Measurements from ENCODE around the gene TPCN2.

The TPCN2 gene

DNA sequence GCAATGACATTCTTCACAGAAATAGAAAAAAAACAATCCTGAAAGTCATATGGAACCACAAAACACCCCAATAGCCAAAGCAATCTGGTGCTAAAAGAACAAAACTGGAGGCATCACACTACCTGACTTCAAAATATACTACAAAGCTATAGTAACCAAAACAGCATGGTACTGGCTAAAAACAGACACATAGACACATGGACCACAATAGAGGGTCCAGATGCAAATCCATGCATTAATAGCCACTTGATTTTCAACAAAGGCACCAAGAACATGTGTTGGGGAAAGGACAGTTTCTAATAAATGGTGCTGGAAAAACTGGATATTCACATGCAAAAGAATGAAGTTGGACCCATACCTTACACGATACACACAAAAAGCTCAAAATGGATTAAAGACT is 79.2 kb downstream of the TPCN2 start:
- Histone ChIP-seq H3K4me3 (ENCODE audit: control insufficient read depth in 1 of 7, extremely low read depth in 1 of 7, insufficient read depth in 4 of 7, low read depth in 2 of 7, low read length in 6 of 7) (no peak overlapping the region), H3K27me3 (replicated peaks in 2 of 5; ENCODE audit: control insufficient read depth in 4 of 5, insufficient read depth in 5 of 5, low read length in 4 of 5) (no peaks in the 10 kb centered on the region), H3K27ac (ENCODE audit: insufficient read depth in 1 of 2, low read depth in 1 of 2, low read length in 2 of 2, poor library complexity in 1 of 2, severe bottlenecking in 2 of 2) (no peak overlapping the region), H3K4me1 (ENCODE audit: control extremely low read depth in 1 of 4, control insufficient read depth in 4 of 4, insufficient read depth in 4 of 4, low read length in 3 of 4) (peaks cover 0 to 9% (median 6%) of the 10 kb centered on the region in 4 experiments), H3K36me3 (ENCODE audit: control insufficient read depth in 4 of 4, insufficient read depth in 4 of 4, low read length in 3 of 4) (no peaks in the 10 kb centered on the region), H3K9me3 (ENCODE audit: control extremely low read depth in 1 of 5, control insufficient read depth in 4 of 5, insufficient read depth in 2 of 5, low read depth in 1 of 5, low read length in 4 of 5) (peaks cover 0 to 3% (median 0%) of the 10 kb centered on the region in 5 experiments)
- no CpG with 5 or more reads among the region's 1 CpG for WGBS (ENCODE audit: insufficient coverage)
- ChIA-PET CTCF (no interaction called here), POLR2A (no interaction called here)
- no peak for DNase-seq

DNA sequence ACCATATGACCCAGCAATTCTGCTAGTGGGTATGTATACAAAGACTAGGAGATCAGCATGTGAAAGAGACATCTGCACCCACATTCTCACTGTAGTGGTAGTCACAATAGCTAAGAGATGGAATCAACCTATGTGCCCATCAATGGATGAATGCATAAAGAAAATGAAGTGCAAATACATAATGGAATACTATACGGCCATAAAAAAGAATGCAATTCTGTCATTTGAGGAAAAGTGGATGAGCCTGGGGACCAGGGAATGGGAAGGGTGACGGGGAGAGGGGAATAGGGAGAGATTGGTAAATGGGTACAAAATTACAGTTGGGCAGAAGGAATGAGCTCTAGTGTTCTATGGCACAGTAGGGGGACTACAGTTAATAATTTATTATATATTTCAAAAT is 80.3 kb downstream of the TPCN2 start:
- H3K27me3 ChIP-seq (replicated peaks in 2 of 5; ENCODE audit: control insufficient read depth in 4 of 5, insufficient read depth in 5 of 5, low read length in 4 of 5) = no peaks in the 10 kb centered on the region
- ChIA-PET CTCF (no interaction called here), POLR2A (no interaction called here)
- H3K27ac ChIP-seq (ENCODE audit: insufficient read depth in 1 of 2, low read depth in 1 of 2, low read length in 2 of 2, poor library complexity in 1 of 2, severe bottlenecking in 2 of 2) = no peak overlapping the region
- no peaks in the 10 kb centered on the region for H3K36me3 ChIP-seq (ENCODE audit: control insufficient read depth in 4 of 4, insufficient read depth in 4 of 4, low read length in 3 of 4)
- no peaks in the 10 kb centered on the region for H3K4me1 ChIP-seq (ENCODE audit: control extremely low read depth in 1 of 4, control insufficient read depth in 4 of 4, insufficient read depth in 4 of 4, low read length in 3 of 4)
- DNase-seq = no peak
- WGBS (ENCODE audit: insufficient coverage) = 100% methylated on average over 2 of the region's 2 CpGs
- H3K4me3 ChIP-seq (ENCODE audit: control insufficient read depth in 1 of 7, extremely low read depth in 1 of 7, insufficient read depth in 4 of 7, low read depth in 2 of 7, low read length in 6 of 7) = no peak overlapping the region
- H3K9me3 ChIP-seq (ENCODE audit: control extremely low read depth in 1 of 5, control insufficient read depth in 4 of 5, insufficient read depth in 2 of 5, low read depth in 1 of 5, low read length in 4 of 5) = peaks cover 0 to 12% (median 2%) of the 10 kb centered on the region in 5 experiments

DNA sequence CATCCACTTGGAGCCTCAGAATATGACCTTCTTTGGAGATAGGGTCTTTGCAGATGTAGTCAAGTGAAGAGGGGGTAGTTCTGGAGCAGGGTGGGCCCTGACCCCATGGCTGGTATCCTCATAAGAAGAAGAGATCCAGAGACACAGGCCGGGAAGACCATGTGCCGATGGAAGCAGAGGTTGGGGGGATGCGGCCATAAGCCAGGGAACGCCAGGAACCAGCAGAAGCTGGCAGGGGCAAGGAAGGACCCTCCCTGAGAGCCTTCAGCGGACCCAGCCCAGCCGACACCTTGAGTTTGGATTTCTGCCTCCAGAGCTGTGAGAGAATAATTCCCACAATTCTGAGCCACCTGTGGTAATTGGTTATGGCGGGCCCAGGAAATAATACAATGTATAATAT is 80.9 kb downstream of the TPCN2 start:
- Histone ChIP-seq H3K36me3 (ENCODE audit: control insufficient read depth in 4 of 4, insufficient read depth in 4 of 4, low read length in 3 of 4) (no peaks in the 10 kb centered on the region), H3K4me1 (ENCODE audit: control extremely low read depth in 1 of 4, control insufficient read depth in 4 of 4, insufficient read depth in 4 of 4, low read length in 3 of 4) (no peaks in the 10 kb centered on the region), H3K4me3 (ENCODE audit: control insufficient read depth in 1 of 7, extremely low read depth in 1 of 7, insufficient read depth in 4 of 7, low read depth in 2 of 7, low read length in 6 of 7) (no peak overlapping the region), H3K9me3 (ENCODE audit: control extremely low read depth in 1 of 5, control insufficient read depth in 4 of 5, insufficient read depth in 2 of 5, low read depth in 1 of 5, low read length in 4 of 5) (peaks cover 0 to 15% (median 2%) of the 10 kb centered on the region in 5 experiments), H3K27me3 (replicated peaks in 2 of 5; ENCODE audit: control insufficient read depth in 4 of 5, insufficient read depth in 5 of 5, low read length in 4 of 5) (no peaks in the 10 kb centered on the region), H3K27ac (ENCODE audit: insufficient read depth in 1 of 2, low read depth in 1 of 2, low read length in 2 of 2, poor library complexity in 1 of 2, severe bottlenecking in 2 of 2) (no peak overlapping the region)
- POLR2A ChIA-PET = no interaction called here
- CTCF ChIA-PET = no interaction called here
- DNase-seq = no peak
- 95% methylated on average over 6 of the region's 7 CpGs for WGBS (ENCODE audit: insufficient coverage)

DNA sequence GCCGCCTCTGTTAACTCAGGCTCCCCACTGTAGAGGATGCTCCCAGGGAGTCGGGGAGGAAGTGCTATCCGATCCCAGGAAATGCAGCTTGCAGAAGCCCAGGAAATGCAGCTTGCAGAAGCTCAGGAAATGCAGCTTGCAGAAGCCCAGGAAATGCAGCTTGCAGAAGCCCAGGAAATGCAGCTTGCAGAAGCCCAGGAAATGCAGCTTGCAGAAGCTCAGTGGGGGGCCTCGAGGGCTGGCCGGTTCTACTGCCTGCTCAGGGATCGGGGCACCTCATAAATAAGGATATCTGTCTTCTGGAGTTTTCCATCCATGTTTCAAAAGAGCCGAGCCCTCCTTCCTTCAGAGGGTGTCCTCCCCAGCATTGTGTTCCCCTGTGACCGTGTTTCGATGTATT is 81.9 kb downstream of the TPCN2 start:
- H3K36me3 ChIP-seq (ENCODE audit: control insufficient read depth in 4 of 4, insufficient read depth in 4 of 4, low read length in 3 of 4) = no peaks in the 10 kb centered on the region
- no peak for DNase-seq
- ChIA-PET CTCF (no interaction called here), POLR2A (interaction anchor here (0.6 kb wide), 1 partner anchor 128 kb away, joined by 3 read pairs; no protein-coding TSS in a partner anchor)
- H3K4me1 ChIP-seq (ENCODE audit: control extremely low read depth in 1 of 4, control insufficient read depth in 4 of 4, insufficient read depth in 4 of 4, low read length in 3 of 4) = no peaks in the 10 kb centered on the region
- peaks cover 0 to 15% (median 2%) of the 10 kb centered on the region in 5 experiments for H3K9me3 ChIP-seq (ENCODE audit: control extremely low read depth in 1 of 5, control insufficient read depth in 4 of 5, insufficient read depth in 2 of 5, low read depth in 1 of 5, low read length in 4 of 5)
- no peaks in the 10 kb centered on the region for H3K27me3 ChIP-seq (replicated peaks in 2 of 5; ENCODE audit: control insufficient read depth in 4 of 5, insufficient read depth in 5 of 5, low read length in 4 of 5)
- no peak overlapping the region for H3K4me3 ChIP-seq (ENCODE audit: control insufficient read depth in 1 of 7, extremely low read depth in 1 of 7, insufficient read depth in 4 of 7, low read depth in 2 of 7, low read length in 6 of 7)
- H3K27ac ChIP-seq (ENCODE audit: insufficient read depth in 1 of 2, low read depth in 1 of 2, low read length in 2 of 2, poor library complexity in 1 of 2, severe bottlenecking in 2 of 2) = no peak overlapping the region
- WGBS (ENCODE audit: insufficient coverage) = 73% methylated on average over 8 of the region's 9 CpGs

DNA sequence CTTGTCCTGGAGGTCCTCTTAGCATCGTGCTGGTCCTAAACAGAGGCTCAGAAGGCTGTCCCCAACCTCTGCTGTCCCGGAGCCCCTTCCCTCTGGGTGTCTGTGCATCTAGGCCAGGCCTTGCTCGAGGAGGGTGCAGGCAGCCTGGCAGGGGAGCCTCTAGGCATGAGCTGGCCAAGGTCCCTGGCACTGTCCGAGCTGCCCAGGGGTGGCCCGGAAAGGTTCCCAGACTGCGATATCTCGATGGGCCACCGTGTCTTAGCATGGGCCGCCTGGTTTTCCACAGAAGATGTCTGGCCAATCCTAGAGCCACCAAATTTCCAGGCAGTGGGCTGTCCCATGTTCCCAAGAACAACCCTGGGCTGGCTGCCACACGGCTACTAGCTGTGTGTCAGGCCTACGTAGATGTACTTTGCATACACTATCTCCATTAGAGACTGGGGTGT is 82.4 kb downstream of the TPCN2 start:
- H3K36me3 ChIP-seq (ENCODE audit: control insufficient read depth in 4 of 4, insufficient read depth in 4 of 4, low read length in 3 of 4) = no peaks in the 10 kb centered on the region
- H3K4me3 ChIP-seq (ENCODE audit: control insufficient read depth in 1 of 7, extremely low read depth in 1 of 7, insufficient read depth in 4 of 7, low read depth in 2 of 7, low read length in 6 of 7) = no peak overlapping the region
- no peaks in the 10 kb centered on the region for H3K4me1 ChIP-seq (ENCODE audit: control extremely low read depth in 1 of 4, control insufficient read depth in 4 of 4, insufficient read depth in 4 of 4, low read length in 3 of 4)
- H3K27ac ChIP-seq (ENCODE audit: insufficient read depth in 1 of 2, low read depth in 1 of 2, low read length in 2 of 2, poor library complexity in 1 of 2, severe bottlenecking in 2 of 2) = no peak overlapping the region
- ChIA-PET POLR2A (interaction anchor here (0.6 kb wide), 1 partner anchor 127 kb away, joined by 3 read pairs; no protein-coding TSS in a partner anchor), CTCF (no interaction called here)
- no peaks in the 10 kb centered on the region for H3K27me3 ChIP-seq (replicated peaks in 2 of 5; ENCODE audit: control insufficient read depth in 4 of 5, insufficient read depth in 5 of 5, low read length in 4 of 5)
- no peak for DNase-seq
- WGBS (ENCODE audit: insufficient coverage) = 88% methylated on average over 8 of the region's 11 CpGs
- peaks cover 0 to 15% (median 2%) of the 10 kb centered on the region in 5 experiments for H3K9me3 ChIP-seq (ENCODE audit: control extremely low read depth in 1 of 5, control insufficient read depth in 4 of 5, insufficient read depth in 2 of 5, low read depth in 1 of 5, low read length in 4 of 5)

DNA sequence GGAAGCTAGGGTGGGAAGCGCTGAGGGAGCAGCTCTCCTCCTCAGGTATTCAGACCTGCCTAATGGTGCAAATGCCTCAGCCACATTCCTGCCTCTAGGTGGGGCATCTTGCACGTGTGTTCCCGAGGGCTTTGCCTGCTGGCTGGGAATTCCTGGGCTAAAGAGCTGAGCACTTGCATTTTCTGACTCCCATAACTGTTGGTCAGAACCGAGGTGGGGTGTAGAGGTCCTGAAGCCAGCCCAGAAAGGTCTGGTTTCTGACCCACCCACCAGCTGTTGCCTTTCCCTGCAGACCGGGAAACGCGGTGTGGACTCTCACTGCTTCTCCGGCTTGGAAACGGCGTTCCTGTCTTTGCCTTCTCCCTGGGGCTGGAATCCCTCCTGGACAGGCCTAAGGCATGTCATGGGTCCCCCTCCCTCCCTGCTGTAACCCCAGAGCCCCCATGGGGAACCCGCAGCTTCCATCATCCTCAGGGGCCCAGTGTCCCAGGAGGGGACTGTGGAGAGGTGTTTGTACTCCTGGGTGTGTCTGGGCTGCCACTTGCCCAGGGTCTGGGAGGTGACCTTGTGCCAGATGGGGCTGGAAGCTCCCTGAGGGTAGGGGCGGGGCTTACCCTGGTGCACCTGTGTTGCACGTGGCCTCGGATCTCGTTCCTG is 83.0 kb downstream of the TPCN2 start:
- H3K4me3 ChIP-seq (ENCODE audit: control insufficient read depth in 1 of 7, extremely low read depth in 1 of 7, insufficient read depth in 4 of 7, low read depth in 2 of 7, low read length in 6 of 7) = no peak overlapping the region
- H3K9me3 ChIP-seq (ENCODE audit: control extremely low read depth in 1 of 5, control insufficient read depth in 4 of 5, insufficient read depth in 2 of 5, low read depth in 1 of 5, low read length in 4 of 5) = peaks cover 0 to 15% (median 2%) of the 10 kb centered on the region in 5 experiments
- WGBS (ENCODE audit: insufficient coverage) = 73% methylated on average over 14 of the region's 15 CpGs
- DNase-seq = no peak
- POLR2A ChIA-PET = interaction anchor here (0.6 kb wide), 1 partner anchor 81 kb away, joined by 3 read pairs; no protein-coding TSS in a partner anchor
- H3K4me1 ChIP-seq (ENCODE audit: control extremely low read depth in 1 of 4, control insufficient read depth in 4 of 4, insufficient read depth in 4 of 4, low read length in 3 of 4) = no peaks in the 10 kb centered on the region
- H3K27me3 ChIP-seq (replicated peaks in 2 of 5; ENCODE audit: control insufficient read depth in 4 of 5, insufficient read depth in 5 of 5, low read length in 4 of 5) = no peaks in the 10 kb centered on the region
- no peak overlapping the region for H3K27ac ChIP-seq (ENCODE audit: insufficient read depth in 1 of 2, low read depth in 1 of 2, low read length in 2 of 2, poor library complexity in 1 of 2, severe bottlenecking in 2 of 2)
- CTCF ChIA-PET = interaction anchor here (1.1 kb wide), 1 partner anchor 14 kb away, joined by 4 read pairs; no protein-coding TSS in a partner anchor
- no peaks in the 10 kb centered on the region for H3K36me3 ChIP-seq (ENCODE audit: control insufficient read depth in 4 of 4, insufficient read depth in 4 of 4, low read length in 3 of 4)

DNA sequence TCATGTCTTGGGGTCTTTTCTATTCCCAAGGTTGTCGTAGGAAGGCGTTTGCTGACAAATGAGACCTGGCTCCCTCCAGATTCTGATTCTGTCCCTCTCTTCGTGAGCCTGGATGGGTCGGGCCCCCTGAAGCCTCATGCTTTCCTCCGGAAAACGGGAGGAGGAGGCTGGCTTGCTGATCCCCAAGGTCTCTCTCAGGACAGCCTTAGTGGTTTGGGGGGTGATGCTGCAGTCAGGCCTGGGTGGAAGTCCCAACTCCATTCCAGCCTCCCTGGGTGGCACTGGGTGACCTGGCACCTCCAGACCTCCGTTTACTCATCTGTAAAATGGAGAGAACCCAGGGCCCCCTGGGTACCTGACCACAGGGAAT is 83.6 kb downstream of the TPCN2 start:
- CTCF ChIA-PET = interaction anchor here (1.1 kb wide), 1 partner anchor 13 kb away, joined by 4 read pairs; no protein-coding TSS in a partner anchor
- Histone ChIP-seq H3K27me3 (replicated peaks in 2 of 5; ENCODE audit: control insufficient read depth in 4 of 5, insufficient read depth in 5 of 5, low read length in 4 of 5) (no peaks in the 10 kb centered on the region), H3K36me3 (ENCODE audit: control insufficient read depth in 4 of 4, insufficient read depth in 4 of 4, low read length in 3 of 4) (no peaks in the 10 kb centered on the region), H3K27ac (ENCODE audit: insufficient read depth in 1 of 2, low read depth in 1 of 2, low read length in 2 of 2, poor library complexity in 1 of 2, severe bottlenecking in 2 of 2) (no peak overlapping the region), H3K4me1 (ENCODE audit: control extremely low read depth in 1 of 4, control insufficient read depth in 4 of 4, insufficient read depth in 4 of 4, low read length in 3 of 4) (no peaks in the 10 kb centered on the region), H3K4me3 (ENCODE audit: control insufficient read depth in 1 of 7, extremely low read depth in 1 of 7, insufficient read depth in 4 of 7, low read depth in 2 of 7, low read length in 6 of 7) (no peak overlapping the region), H3K9me3 (ENCODE audit: control extremely low read depth in 1 of 5, control insufficient read depth in 4 of 5, insufficient read depth in 2 of 5, low read depth in 1 of 5, low read length in 4 of 5) (peaks cover 0 to 15% (median 2%) of the 10 kb centered on the region in 5 experiments)
- DNase-seq = no peak
- POLR2A ChIA-PET = interaction anchor here (0.6 kb wide), 1 partner anchor 82 kb away, joined by 3 read pairs; no protein-coding TSS in a partner anchor
- 90% methylated on average over 5 of the region's 7 CpGs for WGBS (ENCODE audit: insufficient coverage)
